ENCODE measurements around the gene CCDC47. TPM values are rescaled to one million over a fixed set of nuclear protein-coding genes. Genes with fewer than 3 reads are reported as not detected.

CCDC47 gene
- total and polyA plus RNA-seq, 2 of the 4 experiments (the other 2 are of a cell fraction), result 45.7 to 62.0 TPM

- H2AK9ac ChIP-seq (replicated peaks; ENCODE audit: low read depth, low read length, poor library complexity), result no peak overlapping the region
- in situ Hi-C loops (cut with MboI; ENCODE audit: low sequenced_read_pairs), result no loop called here
- no peak overlapping the region for H3K27ac ChIP-seq (ENCODE audit: insufficient read depth, low read length)
- no peak overlapping the region for H2AK5ac ChIP-seq (ENCODE audit: low read depth, low read length)
- no peak overlapping the region for H3K56ac ChIP-seq (ENCODE audit: extremely low read depth, insufficient read depth, low read length)
- intact Hi-C loops (cut with micrococcal nuclease), result no loop called here
- CTCF ChIA-PET, result no interaction called here
- H3K79me1 ChIP-seq (ENCODE audit: low read depth in 1 of 2, low read length in 2 of 2), result peaks cover 42 to 90% of the 10 kb centered on the region in 2 experiments
- dilution Hi-C loops (cut with HindIII; ENCODE audit: low sequenced_read_pairs, unreplicated experiment), result no loop called here
- no peak overlapping the region for H2BK15ac ChIP-seq (ENCODE audit: low read depth, low read length)
- no peak for DNase-seq
- no peak overlapping the region for H3K18ac ChIP-seq (ENCODE audit: low read depth, low read length)
- no peak overlapping the region for H4K5ac ChIP-seq (ENCODE audit: low read depth, low read length)
- H2BK5ac ChIP-seq (ENCODE audit: low read depth, low read length, poor library complexity, severe bottlenecking), result no peak overlapping the region
- no peak overlapping the region for H3K4me2 ChIP-seq (ENCODE audit: low read depth, low read length)
- H4K91ac ChIP-seq (ENCODE audit: insufficient read depth, low read depth, low read length), result no peak overlapping the region
- H4K20me1 ChIP-seq (ENCODE audit: insufficient read depth, low read length), result peaks cover 34% of the 10 kb centered on the region
- H3K9ac ChIP-seq (ENCODE audit: low read depth, low read length), result no peak overlapping the region
- H3K36me3 ChIP-seq (ENCODE audit: control insufficient read depth, insufficient read depth, low read length), result peaks cover 80% of the 10 kb centered on the region
- H3K4me1 ChIP-seq (ENCODE audit: control insufficient read depth, insufficient read depth, low read length), result peaks cover 9% of the 10 kb centered on the region
- no peak overlapping the region for H4K8ac ChIP-seq (ENCODE audit: low read depth in 2 of 2, low read length in 2 of 2)
- no peak overlapping the region for H3K4ac ChIP-seq (ENCODE audit: low read depth, low read length)
- BruUV-seq (replicated peaks), result no TSS peak
- WGBS, 2 experiments (ENCODE audit: extremely low coverage in 2 of 2, insufficient read length in 1 of 2), result 89% methylated on average over 3 of the region's 6 CpGs; no CpG with 5 or more reads in 1 of the 2 experiments
- ATAC-seq (ENCODE audit: low read depth), result no peak
- no peak overlapping the region for H2BK20ac ChIP-seq (ENCODE audit: low read depth, low read length)
- H2AFZ ChIP-seq (replicated peaks; ENCODE audit: low read length, poor library complexity), result no peak overlapping the region
- peaks cover 28% of the 10 kb centered on the region for H3K9me1 ChIP-seq (ENCODE audit: insufficient read depth, low read length)
- no peaks in the 10 kb centered on the region for H3K9me3 ChIP-seq (ENCODE audit: control insufficient read depth, insufficient read depth, low read length)
- H3K27me3 ChIP-seq (ENCODE audit: control insufficient read depth, insufficient read depth, low read length), result no peaks in the 10 kb centered on the region
- H3K14ac ChIP-seq (replicated peaks; ENCODE audit: low read depth, low read length), result no peak overlapping the region
- H2BK120ac ChIP-seq (ENCODE audit: low read depth, low read length), result no peak overlapping the region
- no peak overlapping the region for H3K23ac ChIP-seq (ENCODE audit: low read depth, low read length)
- POLR2A ChIA-PET (ENCODE audit: unreplicated experiment), result no interaction called here
- no peak for TF ChIP-seq SMC3 (IDR thresholded peaks at IDR 0.05; ENCODE audit: low read depth, low read length)
- no peak for TF ChIP-seq RFX5 (IDR thresholded peaks at IDR 0.05; ENCODE audit: low read depth, low read length)
- TF ChIP-seq RAD21 (IDR thresholded peaks at IDR 0.05; ENCODE audit: low read length), result no peak
- TF ChIP-seq, protein P1, sequence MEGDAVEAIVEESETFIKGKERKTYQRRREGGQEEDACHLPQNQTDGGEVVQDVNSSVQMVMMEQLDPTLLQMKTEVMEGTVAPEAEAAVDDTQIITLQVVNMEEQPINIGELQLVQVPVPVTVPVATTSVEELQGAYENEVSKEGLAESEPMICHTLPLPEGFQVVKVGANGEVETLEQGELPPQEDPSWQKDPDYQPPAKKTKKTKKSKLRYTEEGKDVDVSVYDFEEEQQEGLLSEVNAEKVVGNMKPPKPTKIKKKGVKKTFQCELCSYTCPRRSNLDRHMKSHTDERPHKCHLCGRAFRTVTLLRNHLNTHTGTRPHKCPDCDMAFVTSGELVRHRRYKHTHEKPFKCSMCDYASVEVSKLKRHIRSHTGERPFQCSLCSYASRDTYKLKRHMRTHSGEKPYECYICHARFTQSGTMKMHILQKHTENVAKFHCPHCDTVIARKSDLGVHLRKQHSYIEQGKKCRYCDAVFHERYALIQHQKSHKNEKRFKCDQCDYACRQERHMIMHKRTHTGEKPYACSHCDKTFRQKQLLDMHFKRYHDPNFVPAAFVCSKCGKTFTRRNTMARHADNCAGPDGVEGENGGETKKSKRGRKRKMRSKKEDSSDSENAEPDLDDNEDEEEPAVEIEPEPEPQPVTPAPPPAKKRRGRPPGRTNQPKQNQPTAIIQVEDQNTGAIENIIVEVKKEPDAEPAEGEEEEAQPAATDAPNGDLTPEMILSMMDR (conservative IDR thresholded peaks at IDR 0.05; ENCODE audit: low read depth, low read length), result no peak
- no peak for TF ChIP-seq BHLHE40 (IDR thresholded peaks at IDR 0.05; ENCODE audit: low read depth, low read length)
- TF ChIP-seq RCOR1 (IDR thresholded peaks at IDR 0.05; ENCODE audit: insufficient replicate concordance, low read length), result no peak
- TF ChIP-seq CHD1 (IDR thresholded peaks at IDR 0.05; ENCODE audit: low read depth, low read length), result no peak
- TF ChIP-seq, protein P2, sequence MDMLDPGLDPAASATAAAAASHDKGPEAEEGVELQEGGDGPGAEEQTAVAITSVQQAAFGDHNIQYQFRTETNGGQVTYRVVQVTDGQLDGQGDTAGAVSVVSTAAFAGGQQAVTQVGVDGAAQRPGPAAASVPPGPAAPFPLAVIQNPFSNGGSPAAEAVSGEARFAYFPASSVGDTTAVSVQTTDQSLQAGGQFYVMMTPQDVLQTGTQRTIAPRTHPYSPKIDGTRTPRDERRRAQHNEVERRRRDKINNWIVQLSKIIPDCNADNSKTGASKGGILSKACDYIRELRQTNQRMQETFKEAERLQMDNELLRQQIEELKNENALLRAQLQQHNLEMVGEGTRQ (IDR thresholded peaks at IDR 0.05; ENCODE audit: low read depth, low read length), result no peak
- TF ChIP-seq POLR2A (IDR thresholded peaks at IDR 0.05; ENCODE audit: low read depth, low read length), result no peak
- TF ChIP-seq ELK1 (IDR thresholded peaks at IDR 0.05; ENCODE audit: borderline replicate concordance, low read depth, low read length), result no peak
- no peak for TF ChIP-seq MXI1 (IDR thresholded peaks at IDR 0.05; ENCODE audit: borderline replicate concordance, low read depth, low read length)
- no peak for TF ChIP-seq MAFK (IDR thresholded peaks at IDR 0.05; ENCODE audit: low read depth, low read length)
- TF ChIP-seq CEBPB (IDR thresholded peaks at IDR 0.05; ENCODE audit: low read depth, low read length), result no peak
- TF ChIP-seq NFE2L2 (IDR thresholded peaks at IDR 0.05; ENCODE audit: low read depth, low read length), result no peak
- no peak for TF ChIP-seq MAZ (IDR thresholded peaks at IDR 0.05; ENCODE audit: borderline replicate concordance, low read depth, low read length)
- TF ChIP-seq FOS (IDR thresholded peaks at IDR 0.05; ENCODE audit: low read depth, low read length), result no peak
- H3K4me3 ChIP-seq (ENCODE audit: insufficient read depth, low read depth, low read length), result no peak overlapping the region
These were observed 48.4 kb upstream of the CCDC47 start for GRCh38 chr17:63821804-63822203.
